Chondrocyte (in vitro differentiated cells): ENCODE results near the gene CCDC54. TPM values are rescaled to one million over a fixed set of nuclear protein-coding genes. Genes with fewer than 3 reads are reported as not detected.

ENCODE experiments used
- DNase-seq: peaks from one replicate; pipeline ENCODE4 v3.0.0; 2021; ENCODE audit warnings: mixed read lengths, low spot score
- H3K27ac Mint-ChIP-seq: one replicate; pipeline ENCODE4 v1.8.0; 2021; ENCODE audit warnings: mild to moderate bottlenecking, moderate library complexity, mixed read lengths; ENCODE audit not compliant: unreplicated experiment
- H3K27me3 Mint-ChIP-seq: 2 replicates; pipeline ENCODE4 v1.8.0; 2021; ENCODE audit warnings: low read depth, mixed read lengths
- H3K36me3 Mint-ChIP-seq: 2 replicates; pipeline ENCODE4 v1.8.0; 2021; ENCODE audit warnings: low read depth, mixed read lengths
- H3K4me1 Mint-ChIP-seq: 2 replicates; pipeline ENCODE4 v1.8.0; 2021; ENCODE audit warnings: low read depth, mild to moderate bottlenecking, mixed read lengths
- H3K4me3 Mint-ChIP-seq: one replicate; pipeline ENCODE4 v1.8.0; 2021; ENCODE audit warnings: mild to moderate bottlenecking, moderate library complexity, mixed read lengths; ENCODE audit not compliant: unreplicated experiment
- H3K9me3 Mint-ChIP-seq: 2 replicates; pipeline ENCODE4 v1.8.0; 2021; ENCODE audit warnings: low read depth, mixed read lengths
- total RNA-seq: library from RNA; stranded (reverse); gene quantifications from 3 replicates; pipeline ENCODE4 v1.2.1, GENCODE V29; 2021
- TF ChIP-seq, protein P1 (sequence below): fragments of 200-600 bp; sonication (generic); IDR thresholded peaks from 2 replicates; pipeline ENCODE4 v1.5.0; 2021; ENCODE audit warnings: antibody characterized with exemption, mild to moderate bottlenecking, moderate library complexity

The CCDC54 gene
- total RNA-seq, 1 donor from 2014 or later: not detected

DNA sequence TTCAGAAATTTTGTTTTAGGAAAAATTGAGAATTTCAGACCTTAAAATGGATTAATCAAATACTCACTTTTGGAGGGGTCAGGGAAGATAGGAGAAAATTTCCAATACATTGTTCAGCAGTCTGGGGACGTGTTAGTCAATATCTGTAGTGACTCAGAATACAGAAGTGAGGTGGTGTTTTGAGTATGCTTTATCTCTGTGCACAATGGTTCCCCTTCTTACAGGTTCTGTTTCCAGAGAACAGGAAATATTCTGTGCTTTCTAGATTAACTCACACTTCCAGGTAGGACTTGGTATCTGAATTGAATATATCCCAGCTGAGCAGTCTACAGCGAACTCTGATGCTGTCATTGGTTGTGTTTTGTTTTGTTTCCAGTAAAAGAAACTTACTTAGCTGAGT is 30.7 kb upstream of the CCDC54 start:
- H3K9me3 Mint-ChIP-seq: no peaks in the 10 kb centered on the region
- H3K36me3 Mint-ChIP-seq: no peaks in the 10 kb centered on the region
- TF ChIP-seq, protein P1, sequence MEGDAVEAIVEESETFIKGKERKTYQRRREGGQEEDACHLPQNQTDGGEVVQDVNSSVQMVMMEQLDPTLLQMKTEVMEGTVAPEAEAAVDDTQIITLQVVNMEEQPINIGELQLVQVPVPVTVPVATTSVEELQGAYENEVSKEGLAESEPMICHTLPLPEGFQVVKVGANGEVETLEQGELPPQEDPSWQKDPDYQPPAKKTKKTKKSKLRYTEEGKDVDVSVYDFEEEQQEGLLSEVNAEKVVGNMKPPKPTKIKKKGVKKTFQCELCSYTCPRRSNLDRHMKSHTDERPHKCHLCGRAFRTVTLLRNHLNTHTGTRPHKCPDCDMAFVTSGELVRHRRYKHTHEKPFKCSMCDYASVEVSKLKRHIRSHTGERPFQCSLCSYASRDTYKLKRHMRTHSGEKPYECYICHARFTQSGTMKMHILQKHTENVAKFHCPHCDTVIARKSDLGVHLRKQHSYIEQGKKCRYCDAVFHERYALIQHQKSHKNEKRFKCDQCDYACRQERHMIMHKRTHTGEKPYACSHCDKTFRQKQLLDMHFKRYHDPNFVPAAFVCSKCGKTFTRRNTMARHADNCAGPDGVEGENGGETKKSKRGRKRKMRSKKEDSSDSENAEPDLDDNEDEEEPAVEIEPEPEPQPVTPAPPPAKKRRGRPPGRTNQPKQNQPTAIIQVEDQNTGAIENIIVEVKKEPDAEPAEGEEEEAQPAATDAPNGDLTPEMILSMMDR: no peak
- no peaks in the 10 kb centered on the region for H3K27me3 Mint-ChIP-seq
- DNase-seq: no peak
- no peaks in the 10 kb centered on the region for H3K4me1 Mint-ChIP-seq
- no peak overlapping the region for H3K4me3 Mint-ChIP-seq
- H3K27ac Mint-ChIP-seq: no peak overlapping the region

DNA sequence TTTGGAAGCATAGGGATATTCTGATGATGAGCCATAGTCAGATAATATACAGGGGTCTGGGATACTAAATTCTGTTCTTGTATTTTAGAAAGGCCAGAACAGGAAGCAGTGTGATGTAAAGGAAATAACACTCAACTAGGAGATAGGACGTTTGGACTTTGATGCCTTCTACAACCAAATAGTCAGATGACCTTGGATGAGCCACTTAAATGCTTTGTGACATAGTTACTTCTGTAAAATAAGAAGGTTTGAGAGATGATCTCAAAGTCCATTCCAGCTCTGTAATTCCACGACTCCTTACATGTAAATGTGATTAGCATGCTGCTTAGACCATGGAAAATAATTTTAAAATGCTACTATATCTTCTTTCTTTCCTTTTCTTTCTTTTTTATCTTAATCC is 29.5 kb upstream of the CCDC54 start:
- no peak for DNase-seq
- Mint-ChIP-seq H3K4me1 (no peaks in the 10 kb centered on the region), H3K9me3 (no peaks in the 10 kb centered on the region), H3K36me3 (no peaks in the 10 kb centered on the region), H3K4me3 (no peak overlapping the region), H3K27ac (no peak overlapping the region), H3K27me3 (no peaks in the 10 kb centered on the region)
- TF ChIP-seq, protein P1: no peak

DNA sequence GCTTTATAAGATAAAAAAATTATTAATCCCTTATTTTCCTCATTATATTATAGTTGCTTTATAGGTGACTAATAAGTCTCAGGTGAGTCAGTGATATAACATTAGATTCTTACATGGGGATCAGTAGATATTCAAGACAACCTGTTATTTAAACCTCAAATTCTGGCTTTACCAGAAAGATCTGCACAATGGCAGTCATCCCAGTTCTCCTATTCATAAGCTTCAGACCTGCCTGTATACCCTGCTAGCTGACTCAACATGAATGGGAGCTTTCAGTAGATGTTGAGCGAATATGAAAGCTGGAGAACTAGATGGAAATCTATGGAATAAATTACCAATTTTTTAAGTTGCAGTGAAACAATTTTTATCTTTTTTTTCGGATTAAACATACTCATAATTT is 20.5 kb upstream of the CCDC54 start:
- Mint-ChIP-seq H3K27ac (no peak overlapping the region), H3K4me1 (no peaks in the 10 kb centered on the region), H3K27me3 (no peaks in the 10 kb centered on the region), H3K36me3 (peaks cover 2% of the 10 kb centered on the region), H3K9me3 (peaks cover 3% of the 10 kb centered on the region), H3K4me3 (no peak overlapping the region)
- TF ChIP-seq, protein P1: no peak
- DNase-seq: no peak

DNA sequence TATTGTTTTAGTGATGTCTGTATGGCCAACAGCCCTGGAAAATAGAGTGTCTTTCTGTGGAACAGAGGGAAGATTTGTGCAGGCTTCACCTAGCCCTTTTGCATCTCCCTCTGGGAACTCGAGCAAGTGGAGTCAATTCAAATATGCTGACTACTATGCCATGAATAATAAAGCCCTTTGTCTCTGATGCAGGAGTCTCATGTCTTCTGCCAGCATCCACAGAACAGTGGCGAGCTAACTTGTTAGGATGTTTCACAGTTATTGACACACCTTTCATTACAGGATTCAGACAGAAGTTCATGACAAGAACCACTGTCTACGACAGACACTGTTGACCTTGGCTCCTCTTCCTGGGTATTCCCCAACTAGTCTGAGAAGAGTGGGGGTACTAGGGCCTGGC is 15.6 kb upstream of the CCDC54 start:
- peaks cover 4% of the 10 kb centered on the region for H3K4me1 Mint-ChIP-seq
- H3K4me3 Mint-ChIP-seq: no peak overlapping the region
- H3K27me3 Mint-ChIP-seq: no peaks in the 10 kb centered on the region
- H3K9me3 Mint-ChIP-seq: no peaks in the 10 kb centered on the region
- no peak overlapping the region for H3K27ac Mint-ChIP-seq
- DNase-seq: no peak
- TF ChIP-seq, protein P1: no peak
- peaks cover 2% of the 10 kb centered on the region for H3K36me3 Mint-ChIP-seq

DNA sequence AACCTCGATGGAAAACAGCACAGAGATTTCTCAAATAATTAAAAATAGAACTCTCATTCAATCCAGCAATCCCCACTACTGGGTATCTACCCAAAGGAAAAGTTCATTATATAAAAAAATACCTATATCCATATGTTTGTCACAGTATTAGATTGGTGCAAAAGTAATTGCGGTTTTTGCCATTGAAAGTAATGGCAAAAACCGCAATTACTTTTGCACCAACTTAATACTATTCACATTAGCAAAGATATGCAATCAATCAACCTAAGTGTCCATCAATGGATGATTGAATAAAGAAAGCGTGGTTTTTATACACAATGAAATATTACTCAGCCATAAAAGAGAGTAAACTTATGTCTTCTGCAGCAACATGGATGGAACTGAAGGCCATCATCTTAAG is 12.2 kb upstream of the CCDC54 start:
- Mint-ChIP-seq H3K27me3 (no peaks in the 10 kb centered on the region), H3K36me3 (peaks cover 2% of the 10 kb centered on the region), H3K9me3 (no peaks in the 10 kb centered on the region), H3K4me3 (no peak overlapping the region), H3K27ac (no peak overlapping the region), H3K4me1 (peaks cover 19% of the 10 kb centered on the region)
- TF ChIP-seq, protein P1: no peak
- no peak for DNase-seq
